ENCODE measurements around the gene TAB2.

The TAB2 gene

DNA sequence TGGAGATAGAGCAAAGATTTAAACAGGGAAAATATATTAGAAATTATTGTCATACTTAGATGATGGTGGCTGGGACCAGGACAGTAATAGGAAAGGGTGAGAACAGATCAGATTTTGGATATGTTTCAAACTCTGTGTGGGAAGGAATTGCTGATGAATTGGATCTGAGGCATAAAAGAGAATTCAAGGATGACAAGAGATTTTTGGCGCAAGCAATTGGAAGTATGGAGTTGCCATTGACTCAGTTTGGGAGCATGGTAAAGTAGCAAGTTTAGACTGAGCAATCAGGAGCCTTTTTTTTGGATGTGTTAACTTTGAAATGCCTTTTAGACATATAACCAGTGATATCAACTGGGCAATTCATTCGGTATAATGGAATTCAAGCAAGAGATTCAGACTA lies 14.4 kb downstream of the TAB2 start:
- Mint-ChIP-seq H3K4me1 (peaks cover 59% of the 10 kb centered on the region), H3K27me3 (ENCODE audit: low read depth) (no peaks in the 10 kb centered on the region)
- TF ChIP-seq, protein P1, sequence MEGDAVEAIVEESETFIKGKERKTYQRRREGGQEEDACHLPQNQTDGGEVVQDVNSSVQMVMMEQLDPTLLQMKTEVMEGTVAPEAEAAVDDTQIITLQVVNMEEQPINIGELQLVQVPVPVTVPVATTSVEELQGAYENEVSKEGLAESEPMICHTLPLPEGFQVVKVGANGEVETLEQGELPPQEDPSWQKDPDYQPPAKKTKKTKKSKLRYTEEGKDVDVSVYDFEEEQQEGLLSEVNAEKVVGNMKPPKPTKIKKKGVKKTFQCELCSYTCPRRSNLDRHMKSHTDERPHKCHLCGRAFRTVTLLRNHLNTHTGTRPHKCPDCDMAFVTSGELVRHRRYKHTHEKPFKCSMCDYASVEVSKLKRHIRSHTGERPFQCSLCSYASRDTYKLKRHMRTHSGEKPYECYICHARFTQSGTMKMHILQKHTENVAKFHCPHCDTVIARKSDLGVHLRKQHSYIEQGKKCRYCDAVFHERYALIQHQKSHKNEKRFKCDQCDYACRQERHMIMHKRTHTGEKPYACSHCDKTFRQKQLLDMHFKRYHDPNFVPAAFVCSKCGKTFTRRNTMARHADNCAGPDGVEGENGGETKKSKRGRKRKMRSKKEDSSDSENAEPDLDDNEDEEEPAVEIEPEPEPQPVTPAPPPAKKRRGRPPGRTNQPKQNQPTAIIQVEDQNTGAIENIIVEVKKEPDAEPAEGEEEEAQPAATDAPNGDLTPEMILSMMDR (IDR thresholded peaks at IDR 0.05; ENCODE audit: unreplicated experiment in 3 of 3): no peak

DNA sequence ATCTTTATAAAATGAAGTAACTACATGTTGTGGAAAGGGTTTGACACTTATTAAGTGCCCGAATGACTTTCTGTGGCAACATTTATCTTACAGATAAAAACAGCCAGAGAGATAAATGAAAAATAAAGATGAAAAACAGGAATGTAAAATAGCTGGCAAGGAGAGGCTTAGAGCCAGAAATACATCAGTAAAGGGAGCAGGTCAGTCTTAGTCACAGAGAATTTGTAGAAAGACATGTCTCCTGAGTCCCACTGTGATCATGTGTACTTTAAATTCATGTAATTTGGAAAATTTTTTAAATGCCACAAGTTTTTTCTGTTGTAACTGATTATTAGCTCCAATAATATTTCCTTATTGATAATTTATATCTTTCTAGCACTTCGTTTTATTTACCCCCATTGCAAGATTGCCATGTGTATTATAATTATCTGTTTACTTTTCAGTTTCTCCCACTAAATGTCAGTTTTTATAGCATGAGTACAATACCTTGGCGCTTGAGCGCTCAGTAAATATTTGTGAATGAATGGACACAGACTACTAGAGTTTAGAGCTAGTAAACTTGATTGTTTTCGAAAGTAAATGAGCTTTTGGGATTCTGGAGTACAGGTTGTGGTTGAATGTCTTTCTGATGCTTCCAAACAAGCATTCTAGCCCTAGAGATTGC lies 15.2 kb downstream of the TAB2 start:
- no peaks in the 10 kb centered on the region for H3K27me3 Mint-ChIP-seq (ENCODE audit: low read depth)
- H3K9me3 Mint-ChIP-seq: no peaks in the 10 kb centered on the region
- no peak overlapping the region for H3K4me3 Mint-ChIP-seq
- H3K27ac Mint-ChIP-seq: peak overlapping the region in 2 of 3 experiments; percentile 11 to 51
- H3K4me1 Mint-ChIP-seq: peaks cover 63% of the 10 kb centered on the region
- peaks cover 13% of the 10 kb centered on the region for H3K36me3 Mint-ChIP-seq (ENCODE audit: low read depth)
- TF ChIP-seq, protein P1 (IDR thresholded peaks at IDR 0.05; ENCODE audit: unreplicated experiment in 3 of 3): no peak

More for the DNA sequence above, 14.4 kb downstream of the TAB2 start:
- Mint-ChIP-seq H3K9me3 (no peaks in the 10 kb centered on the region), H3K4me3 (no peak overlapping the region), H3K36me3 (ENCODE audit: low read depth) (peaks cover 13% of the 10 kb centered on the region), H3K27ac (peak overlapping the region in 2 of 3 experiments; percentile 1 to 5)

DNA sequence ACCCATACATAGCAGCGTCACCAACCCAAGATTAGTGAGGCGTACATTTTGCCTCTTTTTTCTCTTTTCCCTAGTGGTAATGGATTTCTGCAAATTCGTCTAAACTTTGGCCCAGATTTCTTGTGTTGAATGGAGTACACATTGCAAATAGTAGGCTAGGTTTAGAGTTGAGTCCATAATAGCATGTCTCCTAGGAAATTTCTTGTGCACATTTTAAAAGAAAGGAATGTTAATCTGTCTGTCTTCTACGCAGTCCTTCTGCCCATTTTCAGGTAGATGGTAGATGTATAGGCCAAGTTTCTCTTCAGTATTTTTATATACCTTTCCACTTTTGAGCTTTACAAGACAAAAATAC lies 15.7 kb downstream of the TAB2 start:
- Mint-ChIP-seq H3K9me3 (no peaks in the 10 kb centered on the region), H3K4me3 (no peak overlapping the region), H3K36me3 (ENCODE audit: low read depth) (peaks cover 13% of the 10 kb centered on the region), H3K27me3 (ENCODE audit: low read depth) (no peaks in the 10 kb centered on the region), H3K4me1 (peaks cover 68% of the 10 kb centered on the region), H3K27ac (peak overlapping the region in 1 of 3 experiments; percentile 51)
- TF ChIP-seq, protein P1 (IDR thresholded peaks at IDR 0.05; ENCODE audit: unreplicated experiment in 3 of 3): no peak

DNA sequence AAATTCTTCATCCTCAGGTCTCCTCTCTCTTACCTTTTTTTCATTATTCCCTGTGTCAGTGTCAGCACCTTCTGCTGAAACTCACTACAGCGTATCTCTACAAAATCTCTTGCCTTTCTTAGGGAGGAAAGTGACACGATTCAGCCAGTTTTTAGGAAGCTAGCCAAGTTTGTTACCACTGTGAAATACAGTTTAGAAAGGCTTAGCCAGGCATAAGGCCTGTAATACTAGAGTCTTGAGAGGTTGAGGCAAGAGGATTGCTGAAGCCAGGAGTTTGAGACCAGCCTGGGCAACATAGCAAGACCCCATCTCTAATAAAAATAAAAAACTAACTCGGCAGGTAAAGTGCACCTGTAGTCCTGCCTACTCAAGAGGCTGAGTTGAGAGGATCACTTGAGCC lies 16.7 kb downstream of the TAB2 start:
- Mint-ChIP-seq H3K36me3 (ENCODE audit: low read depth) (peaks cover 5% of the 10 kb centered on the region), H3K4me3 (no peak overlapping the region), H3K27ac (peak overlapping the region in 1 of 3 experiments; percentile 72), H3K9me3 (no peaks in the 10 kb centered on the region), H3K4me1 (peaks cover 67% of the 10 kb centered on the region), H3K27me3 (ENCODE audit: low read depth) (no peaks in the 10 kb centered on the region)
- TF ChIP-seq, protein P1 (IDR thresholded peaks at IDR 0.05; ENCODE audit: unreplicated experiment in 3 of 3): no peak

DNA sequence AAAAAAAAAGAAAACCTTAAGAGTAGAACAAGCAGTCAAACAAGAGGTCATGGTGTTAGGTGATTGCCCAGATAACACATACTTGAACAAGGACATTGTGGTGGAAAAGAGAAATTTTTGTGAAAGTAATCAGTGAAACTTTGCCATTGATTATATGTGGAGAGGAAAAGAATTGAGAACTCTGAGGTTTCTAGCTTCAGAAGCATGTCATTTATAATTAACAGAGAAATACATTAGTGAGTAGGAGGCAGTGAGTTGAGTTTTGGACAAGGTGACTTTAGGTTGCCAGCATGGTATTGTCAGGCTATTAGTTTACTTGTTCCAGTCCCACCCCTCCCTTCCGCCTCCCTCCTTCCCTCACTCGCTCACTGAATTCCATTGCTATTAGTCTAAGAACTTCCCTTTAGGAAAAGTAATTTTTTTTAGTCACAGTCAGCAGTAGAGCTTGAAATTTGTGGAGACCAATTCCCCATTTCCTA lies 17.2 kb downstream of the TAB2 start:
- TF ChIP-seq, protein P1 (IDR thresholded peaks at IDR 0.05; ENCODE audit: unreplicated experiment in 3 of 3): no peak
- peak overlapping the region in 1 of 3 experiments; percentile 72 for H3K27ac Mint-ChIP-seq
- H3K4me3 Mint-ChIP-seq: no peak overlapping the region
- H3K9me3 Mint-ChIP-seq: no peaks in the 10 kb centered on the region
- no peaks in the 10 kb centered on the region for H3K27me3 Mint-ChIP-seq (ENCODE audit: low read depth)
- H3K4me1 Mint-ChIP-seq: peaks cover 66% of the 10 kb centered on the region
- peaks cover 3% of the 10 kb centered on the region for H3K36me3 Mint-ChIP-seq (ENCODE audit: low read depth)
